Activated CD8-positive, alpha-beta memory T cell treated with anti-CD3 and anti-CD28 coated beads for 24 hours (primary cell): ENCODE results near the gene PACSIN1.

Experiments used
- DNase-seq: peaks from one replicate; pipeline ENCODE4 v3.0.0-alpha.2; 2020

PACSIN1 gene

DNA sequence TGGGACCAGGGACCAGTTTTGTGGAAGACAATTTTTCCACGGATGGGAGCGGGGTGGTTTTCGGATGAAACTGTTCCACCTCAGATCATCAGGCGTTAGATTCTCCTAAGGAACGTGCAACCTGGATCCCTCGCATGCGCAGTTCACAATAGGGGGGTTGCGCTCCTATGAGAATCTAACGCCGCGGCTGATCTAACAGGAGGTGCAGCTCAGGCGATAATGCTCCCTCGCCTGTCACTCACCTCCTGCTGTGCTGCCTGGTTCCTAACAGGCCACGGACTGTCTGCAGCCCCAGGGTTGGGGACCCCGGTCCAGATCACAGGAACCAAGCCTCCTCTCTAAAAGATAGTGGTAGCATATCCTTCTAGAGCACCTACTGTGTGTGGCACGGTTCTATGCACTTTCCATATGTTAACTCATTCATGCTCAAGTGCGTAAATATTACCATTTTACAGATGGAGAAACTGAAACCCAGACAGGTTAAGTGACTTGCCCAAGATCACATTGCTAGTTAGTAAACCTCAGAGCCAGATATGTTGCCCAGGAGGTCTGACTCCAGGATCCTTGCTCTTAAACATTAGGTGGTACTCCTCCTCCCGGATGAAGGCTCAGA is 65.0 kb downstream of the PACSIN1 start:
- no peak for DNase-seq

DNA sequence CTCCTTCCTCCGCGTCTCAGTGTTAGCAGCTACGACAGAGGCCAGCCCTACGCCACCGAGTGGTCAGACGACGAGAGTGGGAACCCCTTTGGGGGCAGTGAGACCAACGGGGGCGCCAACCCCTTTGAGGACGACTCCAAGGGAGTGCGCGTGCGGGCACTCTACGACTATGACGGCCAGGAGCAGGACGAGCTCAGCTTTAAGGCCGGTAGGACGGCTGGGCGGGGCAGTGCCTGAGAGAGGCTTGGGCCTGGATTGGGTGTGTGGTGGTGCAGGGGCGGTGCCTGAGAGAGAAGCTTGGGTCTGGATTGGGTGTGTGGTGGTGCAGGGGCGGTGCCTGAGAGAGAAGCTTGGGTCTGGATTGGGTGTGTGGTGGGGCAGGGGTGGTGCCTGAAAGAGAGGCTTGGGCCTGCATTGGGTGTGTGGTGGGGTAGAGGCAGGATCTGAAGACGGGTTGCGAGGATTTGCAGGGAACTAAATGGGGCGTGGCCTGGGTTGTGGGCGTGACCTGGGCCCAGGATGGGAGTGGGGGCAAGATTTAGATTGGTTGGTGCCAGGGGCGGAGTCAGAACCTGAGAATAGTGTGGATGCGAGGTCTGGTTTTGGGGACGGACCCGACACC is 65.8 kb downstream of the PACSIN1 start:
- DNase-seq: no peak

DNA sequence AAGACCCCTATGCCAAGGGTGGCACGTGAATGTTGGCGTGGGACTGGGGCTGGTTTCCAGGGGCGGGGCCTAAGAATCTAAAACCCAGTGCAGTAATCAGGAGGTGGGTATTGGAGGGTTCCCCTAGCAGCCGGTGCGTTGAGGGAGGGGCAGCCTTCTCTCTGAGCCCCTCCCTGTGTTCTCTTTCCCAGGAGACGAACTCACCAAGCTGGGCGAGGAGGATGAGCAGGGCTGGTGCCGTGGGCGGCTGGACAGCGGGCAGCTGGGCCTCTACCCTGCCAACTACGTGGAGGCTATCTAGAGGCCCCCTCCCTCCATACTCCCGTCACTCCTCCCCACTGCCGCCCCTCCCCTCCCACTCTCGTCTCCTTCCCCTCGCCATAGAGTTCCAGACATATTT is 66.4 kb downstream of the PACSIN1 start:
- no peak for DNase-seq

DNA sequence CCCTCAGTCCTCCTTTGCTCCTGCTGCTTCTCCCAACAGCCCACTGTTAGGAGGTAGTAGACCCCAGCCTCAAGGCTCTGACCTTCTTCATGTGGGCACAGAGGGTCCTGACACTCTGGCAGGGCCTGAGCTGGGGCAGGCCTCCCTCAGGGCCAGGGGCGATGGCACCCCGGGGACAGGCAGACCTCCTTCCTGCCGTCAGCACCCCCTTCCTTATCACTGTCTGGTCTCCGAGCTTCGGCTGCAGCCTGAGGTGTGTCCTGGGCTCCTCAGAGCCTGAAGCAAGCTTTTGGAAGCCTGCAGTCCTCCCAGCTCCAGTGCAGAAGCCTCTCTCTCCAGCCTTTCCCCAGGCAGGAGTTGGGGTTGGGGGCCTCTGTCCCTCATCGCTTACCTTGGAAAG is 68.3 kb downstream of the PACSIN1 start:
- DNase-seq: no peak

DNA sequence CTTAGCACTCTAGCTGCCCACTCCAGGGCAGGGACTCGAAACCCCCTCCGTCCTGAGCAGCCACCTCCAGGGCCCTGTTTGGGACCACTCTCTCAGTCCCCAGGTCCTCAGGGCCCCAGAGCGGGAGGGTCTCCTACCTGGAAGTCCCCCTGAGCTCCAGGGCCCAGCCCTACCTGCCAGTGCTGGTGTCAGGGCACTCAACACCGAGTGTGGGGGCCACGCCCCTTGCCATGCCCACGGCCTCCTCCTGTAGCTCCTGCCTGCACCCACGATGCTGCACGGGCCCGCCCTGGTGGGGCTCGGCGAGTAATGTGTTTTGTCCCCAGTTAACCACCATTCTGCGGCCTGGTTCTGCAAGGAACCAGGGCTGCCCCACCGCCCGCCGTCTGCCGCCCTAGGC is 68.8 kb downstream of the PACSIN1 start:
- DNase-seq: no peak

DNA sequence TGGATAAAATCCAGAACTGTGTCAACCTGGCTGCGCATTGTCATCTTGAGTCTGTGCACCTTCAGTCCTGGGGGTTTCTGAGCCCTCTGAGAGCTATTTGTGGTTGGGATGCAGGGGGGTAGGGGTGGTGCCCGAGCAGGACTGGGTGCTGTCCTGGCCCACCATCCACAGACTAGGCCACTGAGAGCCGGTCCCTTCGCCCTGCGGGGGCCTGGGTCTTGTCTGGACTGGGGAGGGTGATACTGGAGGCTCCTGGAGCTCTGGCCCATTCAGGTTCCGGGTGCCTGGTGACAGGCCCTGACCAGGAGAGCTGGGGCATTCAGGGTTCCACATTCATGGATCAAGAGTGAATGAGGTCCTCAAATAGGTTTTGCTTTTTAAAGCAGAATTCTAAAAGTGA is 69.3 kb downstream of the PACSIN1 start:
- no peak for DNase-seq

DNA sequence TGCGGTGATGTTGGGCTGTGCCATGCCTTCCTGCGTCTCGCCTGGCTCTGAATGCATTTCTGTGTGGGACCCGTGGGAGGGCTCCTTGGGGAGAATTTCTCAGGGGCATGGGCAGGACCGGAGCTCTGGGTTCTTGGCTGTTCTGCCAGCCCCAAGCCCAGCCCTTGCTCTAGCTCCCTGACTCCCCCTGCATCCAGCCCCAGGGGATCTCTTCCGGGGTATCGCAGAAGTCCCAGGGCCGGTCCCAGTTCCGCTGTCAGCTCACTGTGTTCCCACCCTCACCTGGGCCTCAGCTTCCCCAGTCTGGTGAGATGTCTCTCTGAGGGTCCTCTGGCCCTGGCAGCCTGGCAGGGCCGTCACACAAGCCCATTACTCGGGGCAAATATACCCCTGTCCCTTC is 69.8 kb downstream of the PACSIN1 start:
- DNase-seq: no peak

DNA sequence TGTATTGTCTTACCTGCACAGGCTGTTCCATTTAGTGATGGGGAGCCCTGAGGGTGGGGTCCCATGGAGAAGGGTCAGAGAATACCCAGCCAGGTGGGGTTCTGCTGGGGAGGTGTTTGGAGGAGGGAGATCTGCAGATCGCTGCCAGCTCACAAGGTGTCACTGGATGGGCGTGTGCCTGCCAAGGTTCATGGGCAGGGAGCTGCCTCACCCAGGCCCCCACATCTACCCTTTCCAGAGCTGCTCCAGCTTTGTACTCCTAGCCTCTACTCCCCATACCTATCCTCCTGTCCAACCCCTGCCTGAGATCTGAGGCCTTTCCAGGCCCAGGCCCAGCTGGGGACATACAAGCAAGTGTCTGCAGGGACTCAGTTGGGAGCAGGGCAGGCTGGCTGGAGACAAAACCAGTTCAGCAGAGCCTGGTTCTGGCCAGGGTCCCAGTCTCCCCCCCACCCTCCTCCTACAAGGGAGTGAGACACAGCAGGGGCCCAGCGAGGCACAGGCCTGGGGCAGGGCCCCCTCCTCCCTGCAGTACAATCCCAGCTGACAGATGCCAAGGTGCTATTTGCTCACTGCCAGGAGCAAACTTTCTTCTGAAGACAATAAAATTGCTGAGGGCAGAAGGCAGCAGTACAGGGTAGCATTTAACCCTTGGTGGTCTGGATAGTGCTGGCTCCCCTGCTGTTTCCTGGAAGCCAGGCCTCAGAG is 70.5 kb downstream of the PACSIN1 start:
- DNase-seq: no peak

DNA sequence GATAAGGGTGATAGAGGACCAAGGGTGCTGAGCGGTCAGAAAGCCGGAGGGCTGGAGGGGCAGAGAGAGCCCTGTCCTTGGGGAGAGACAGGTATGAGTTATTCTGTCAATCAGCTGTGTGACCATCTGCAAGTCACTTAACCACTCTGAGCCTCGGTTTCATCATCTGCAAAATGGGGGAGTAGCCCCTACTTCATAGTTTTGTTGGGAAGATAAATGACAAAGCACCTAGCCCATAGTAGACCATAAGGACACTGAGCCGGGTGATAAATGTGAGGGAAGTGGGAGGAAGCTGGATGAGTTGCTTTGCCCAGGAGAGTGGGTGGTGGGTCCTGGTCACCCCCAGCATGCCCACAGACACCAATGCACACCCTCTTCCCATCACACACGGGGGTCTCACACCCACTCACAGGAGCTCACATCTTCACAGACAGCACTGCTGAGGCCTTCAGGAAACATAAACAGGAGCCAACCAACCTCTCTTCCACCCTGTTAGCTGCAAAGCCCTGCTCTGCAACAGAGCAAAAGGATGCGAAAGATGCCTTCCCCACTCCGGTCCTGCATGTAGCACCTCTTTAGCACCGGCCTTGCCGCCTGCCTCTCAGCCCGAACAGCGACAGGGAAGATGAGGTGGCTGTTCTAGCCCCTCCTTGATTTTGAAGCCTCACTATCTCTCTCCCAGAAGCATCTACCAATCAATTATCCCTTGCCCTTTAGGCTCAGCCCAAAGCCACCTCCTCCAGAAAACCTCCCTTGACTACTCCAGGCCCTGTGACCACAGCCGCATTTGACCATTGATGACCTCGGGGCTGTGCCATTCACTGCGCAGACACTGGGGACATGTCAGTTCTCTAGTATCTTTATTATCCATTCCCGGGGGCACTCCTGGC is 71.3 kb downstream of the PACSIN1 start:
- no peak for DNase-seq

DNA sequence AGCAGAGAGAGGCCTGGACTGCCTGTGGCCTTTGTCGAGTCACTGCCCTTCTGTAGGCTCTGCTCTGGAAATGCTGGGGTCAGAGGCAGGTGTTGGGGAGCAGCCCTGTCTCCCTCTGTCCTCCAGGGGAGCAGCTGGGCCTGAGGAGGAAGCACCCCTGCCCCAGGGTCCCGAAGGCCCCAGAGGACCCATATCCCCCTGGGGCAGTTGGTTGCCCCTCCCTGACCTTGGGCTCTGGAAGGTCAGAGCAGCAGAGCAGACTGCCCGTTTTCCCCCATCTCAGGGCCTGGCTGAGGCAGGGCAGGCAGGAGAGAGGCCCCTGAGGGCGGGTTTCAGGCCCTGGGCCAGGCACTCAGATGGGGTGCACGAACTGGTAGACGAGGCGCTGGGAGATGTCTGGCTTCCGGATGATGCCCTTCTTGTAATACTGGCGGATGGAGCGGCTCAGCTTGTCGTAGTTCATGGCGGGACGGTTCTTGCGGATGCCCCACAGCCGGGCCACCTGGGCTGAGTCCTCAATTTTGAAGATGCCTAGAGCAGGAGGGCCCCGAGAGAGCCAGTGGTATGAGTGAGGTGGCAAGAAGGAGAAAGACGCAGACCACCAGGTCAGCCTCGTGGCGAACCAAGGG is 72.2 kb downstream of the PACSIN1 start:
- DNase-seq: no peak

DNA sequence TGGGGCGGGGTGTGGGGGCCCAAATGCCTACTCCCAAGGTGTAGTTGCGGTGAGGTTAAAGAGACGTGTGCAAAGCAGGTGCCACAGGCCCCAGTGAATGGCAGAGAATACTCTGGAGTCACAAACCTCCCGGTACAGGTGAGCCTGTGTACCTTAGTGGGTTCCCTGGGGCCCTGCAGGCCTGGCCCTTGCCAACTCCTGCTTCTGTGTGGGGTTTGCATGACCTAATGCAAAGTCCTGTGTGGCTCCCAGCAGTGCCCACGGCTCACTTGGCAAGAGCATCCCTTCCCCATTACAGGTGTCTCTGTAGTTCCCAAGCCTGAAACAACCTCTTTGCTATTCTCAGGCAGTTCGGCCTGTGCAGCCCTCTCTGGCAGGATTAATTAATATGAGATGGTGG is 72.7 kb downstream of the PACSIN1 start:
- no peak for DNase-seq

DNA sequence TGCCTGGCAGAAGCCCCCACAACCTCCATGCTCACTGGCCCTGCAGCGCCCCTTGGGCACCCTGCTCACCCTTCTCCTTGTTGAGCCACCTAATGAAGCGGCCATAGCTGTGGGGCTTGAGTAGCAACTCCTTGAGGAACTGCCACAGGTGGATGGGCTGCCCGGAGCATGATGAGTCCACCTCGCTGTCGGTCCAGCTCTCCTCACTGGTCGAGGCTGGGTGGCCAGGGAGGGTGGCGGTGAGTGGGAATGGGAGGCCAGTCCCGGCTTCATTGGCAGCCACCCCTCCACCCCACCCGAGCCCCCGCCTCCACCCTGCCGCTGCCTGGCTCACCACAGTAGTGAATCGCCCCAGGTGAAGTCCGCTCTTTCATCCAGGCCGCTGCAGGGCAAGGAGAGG is 73.3 kb downstream of the PACSIN1 start:
- DNase-seq: no peak

DNA sequence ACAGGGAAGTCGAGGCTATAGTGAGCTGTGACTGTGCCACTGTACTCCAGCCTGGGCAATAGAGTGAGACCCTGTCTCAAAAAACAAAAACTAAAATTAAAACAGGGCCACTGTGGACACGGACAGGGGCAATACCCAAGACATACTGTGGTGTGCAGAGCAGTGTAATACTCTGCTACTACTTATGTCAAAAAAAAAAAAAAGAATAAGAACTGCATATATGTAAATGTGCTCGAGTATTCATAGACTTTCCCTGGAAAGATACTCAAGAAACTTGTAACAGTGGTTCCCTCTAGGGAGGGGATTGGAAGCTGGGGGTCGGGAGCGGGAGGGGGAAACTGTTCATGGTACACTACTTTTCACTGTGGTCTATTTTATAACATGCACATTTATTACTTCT is 74.3 kb downstream of the PACSIN1 start:
- DNase-seq: no peak

DNA sequence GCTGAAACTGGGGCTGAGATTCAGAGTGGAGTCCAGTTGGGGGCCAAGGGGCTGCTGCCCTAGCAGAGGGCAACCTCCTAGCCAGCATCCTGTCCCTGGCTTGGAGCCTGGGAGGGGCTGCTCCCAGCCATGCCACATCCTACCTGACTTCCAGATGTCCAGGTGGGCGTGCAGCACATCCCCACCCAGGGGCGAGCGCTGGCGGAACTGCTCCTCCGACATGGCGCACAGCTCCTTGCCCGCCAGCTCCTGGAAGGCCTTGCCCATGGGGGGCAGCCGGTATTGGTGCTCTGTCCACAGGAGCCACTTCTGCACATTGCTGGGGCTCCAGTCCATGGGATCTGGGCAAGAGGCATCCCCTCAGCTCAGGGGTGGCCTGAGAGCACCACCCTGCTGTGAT is 75.0 kb downstream of the PACSIN1 start:
- DNase-seq: no peak

DNA sequence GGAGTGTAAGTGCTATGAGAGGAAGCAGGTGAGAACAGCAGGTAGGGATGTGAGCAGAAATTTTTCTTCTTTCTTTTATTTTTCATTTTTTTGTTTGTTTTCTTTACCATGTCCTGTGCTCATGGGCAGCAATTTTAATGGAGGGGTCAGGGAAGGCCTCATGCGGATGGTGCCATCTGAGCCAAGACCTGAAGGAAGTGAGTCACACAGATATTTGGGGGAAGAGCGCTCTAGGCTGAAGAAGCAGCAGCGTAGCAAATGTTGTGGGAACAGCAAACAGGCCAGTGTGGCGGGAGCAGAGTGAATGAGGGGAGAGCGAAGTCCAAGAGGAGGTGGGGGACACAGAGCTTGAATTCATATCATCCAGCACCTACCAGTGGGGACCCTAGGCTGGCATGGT is 77.5 kb downstream of the PACSIN1 start:
- no peak for DNase-seq

DNA sequence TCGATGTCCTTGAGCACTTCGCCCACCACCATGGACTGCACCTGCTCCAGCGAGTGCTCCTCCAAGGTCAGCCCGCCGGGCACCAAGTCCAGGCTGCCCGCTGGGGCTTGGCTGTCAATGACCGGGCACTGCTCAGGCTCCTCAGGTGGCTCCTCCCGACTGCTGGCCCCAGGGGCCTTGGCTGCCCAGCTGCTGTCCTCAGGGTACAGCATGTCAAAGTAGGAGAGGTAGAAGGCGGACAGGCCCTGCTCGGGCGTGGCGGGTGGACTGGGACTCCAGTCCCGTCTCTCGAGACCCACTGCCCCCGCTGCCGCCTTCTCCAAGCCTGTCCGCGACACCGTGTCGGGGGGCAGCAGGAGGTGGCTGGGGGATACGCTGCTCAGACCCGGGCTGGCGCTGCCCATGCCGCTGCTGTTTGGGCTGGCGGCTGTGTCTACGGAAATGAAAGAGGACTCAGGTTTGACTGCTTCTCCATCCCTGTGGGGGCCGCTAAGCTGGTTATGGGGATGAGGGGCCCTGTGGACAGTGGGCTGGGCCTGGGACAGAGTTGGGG is 78.3 kb downstream of the PACSIN1 start:
- no peak for DNase-seq

DNA sequence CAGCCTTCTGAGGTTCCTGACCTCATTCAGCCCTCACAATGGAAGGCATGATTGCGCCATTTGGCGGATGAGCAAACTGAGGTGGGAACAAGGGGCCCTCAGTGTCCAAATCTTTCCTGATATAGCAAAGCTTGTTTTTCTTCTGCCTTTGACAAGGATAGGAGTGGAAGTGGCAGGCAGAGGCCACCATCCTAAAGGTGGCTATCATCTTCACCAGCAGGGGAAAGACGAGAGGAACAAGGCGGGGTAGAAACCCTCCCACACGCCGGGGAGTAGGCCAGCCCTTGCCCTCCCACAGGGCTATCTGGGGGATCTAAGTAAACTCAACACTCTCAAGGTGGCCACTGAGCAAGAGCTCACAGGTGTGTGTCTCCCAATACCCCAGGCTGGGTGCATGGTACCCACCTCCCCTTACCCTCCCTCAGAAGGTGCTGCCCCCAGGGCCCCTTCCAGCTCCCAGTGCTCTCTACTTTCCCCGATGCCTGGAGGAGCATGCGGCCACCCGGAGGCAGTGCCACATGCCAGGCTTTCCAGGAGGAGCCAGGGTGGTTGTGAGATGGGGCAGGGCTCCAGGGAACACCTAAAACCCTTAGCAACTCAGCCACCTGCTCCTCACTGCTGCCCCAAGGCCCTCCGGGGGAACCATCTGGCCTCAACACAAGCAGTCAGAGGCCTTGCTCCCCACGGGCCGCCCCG is 79.0 kb downstream of the PACSIN1 start:
- no peak for DNase-seq

DNA sequence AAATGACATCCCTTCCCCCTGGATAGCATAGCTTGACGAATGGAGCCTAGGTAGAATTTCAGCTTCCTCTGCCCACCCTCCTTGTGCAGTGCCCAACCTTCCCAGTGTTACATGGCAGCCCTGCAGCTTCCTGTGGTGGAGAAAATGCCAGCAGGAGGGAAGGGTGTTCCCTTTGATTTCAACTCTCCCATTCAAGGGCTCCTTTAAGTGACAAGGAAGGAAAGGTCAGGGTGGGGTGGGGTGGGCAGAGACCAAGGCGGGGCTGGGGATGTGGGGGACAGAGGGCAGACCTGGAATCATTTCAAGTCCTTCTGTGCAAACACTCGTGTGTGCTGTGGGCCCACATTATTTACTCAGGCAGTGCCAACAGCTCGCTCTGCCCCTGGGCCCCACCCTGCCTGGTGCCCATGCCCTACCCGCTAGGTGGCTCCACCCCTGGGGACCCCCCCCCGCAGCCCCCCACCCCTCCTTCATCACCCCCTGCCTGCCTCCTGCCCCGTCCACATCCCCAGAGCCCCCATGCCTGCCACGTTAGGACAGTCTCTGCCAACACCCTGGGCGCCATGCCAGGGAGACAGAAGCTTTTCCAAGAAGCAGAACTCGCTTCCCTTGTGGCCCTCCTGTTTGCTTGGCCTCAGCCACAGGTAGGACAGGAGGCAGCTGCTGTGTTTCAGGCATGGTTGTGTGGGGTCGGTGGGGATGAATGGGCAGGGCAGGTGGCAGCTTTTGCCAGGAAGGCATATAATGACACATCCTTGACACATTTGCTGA is 80.9 kb downstream of the PACSIN1 start:
- DNase-seq: no peak

DNA sequence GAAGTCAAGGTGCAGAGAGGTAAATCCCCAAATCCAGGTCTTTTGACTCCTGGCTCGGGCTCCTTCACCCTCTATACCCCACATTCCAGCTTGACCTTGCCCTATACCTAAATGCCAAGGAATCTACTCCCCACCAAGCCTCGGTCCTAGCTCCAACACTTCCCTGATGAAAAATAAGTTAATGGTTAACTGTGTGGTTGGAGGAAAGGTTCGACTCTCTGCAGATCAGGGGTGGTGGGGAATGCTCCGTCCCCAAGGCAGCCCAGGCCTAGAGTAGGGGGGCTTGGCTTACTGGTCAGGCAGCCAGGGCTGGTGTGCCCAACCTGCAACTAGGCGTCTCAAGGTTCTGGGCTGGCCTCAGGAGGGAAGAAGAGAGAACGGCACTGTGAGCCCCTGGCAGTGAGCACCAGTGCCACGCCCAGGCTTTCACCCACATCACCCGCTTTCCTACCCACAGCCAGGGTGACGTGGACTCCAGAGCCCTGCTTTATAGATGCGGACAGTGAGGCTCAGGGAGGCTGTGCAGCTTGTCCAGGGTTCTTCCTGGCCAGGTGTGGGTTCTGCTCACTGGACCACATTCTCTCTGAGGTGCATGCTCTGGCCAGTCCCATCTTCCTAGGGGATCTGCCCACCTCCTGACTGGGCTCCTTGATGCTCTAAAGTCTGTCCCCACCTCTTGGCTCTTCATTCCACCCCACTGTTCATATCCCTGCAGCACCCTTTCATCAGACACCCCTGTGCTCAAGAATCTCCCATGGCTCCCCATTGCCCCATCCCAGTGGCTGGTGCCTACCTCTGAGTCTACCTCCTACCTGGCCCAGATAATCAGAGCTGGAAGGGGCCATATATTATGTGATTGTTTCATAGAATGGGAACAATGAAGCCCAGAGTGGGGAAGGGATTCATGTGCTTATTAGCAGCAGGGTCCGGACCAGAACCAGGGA is 82.1 kb downstream of the PACSIN1 start:
- no peak for DNase-seq
